ENCODE data around the gene ALDH1L1. TPM values are rescaled to one million over a fixed set of nuclear protein-coding genes. Genes with fewer than 3 reads are reported as not detected.

ALDH1L1 gene
- total RNA-seq, 1 donor from 2014 or later = 36.1 TPM

DNA sequence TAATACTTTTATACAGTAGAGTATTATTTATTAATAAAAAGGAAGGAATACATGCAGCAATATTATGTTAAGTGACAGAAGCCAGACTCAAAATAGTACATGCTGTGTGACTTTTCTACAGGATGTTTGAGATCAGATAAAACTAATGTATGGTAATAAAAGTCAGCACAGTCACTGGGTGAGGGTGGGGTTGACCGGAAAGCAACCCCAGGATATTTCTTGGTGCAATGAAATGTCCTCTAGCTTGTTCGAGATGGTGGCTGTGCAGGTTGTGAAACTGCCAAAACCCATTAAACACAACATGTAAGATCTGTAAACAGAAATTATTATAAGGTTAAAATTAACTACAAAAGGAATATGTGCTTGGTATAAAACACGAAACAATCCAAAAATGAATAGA, 20.8 kb upstream of the ALDH1L1 start:
- no peak for DNase-seq (ENCODE audit: low spot score in 2 of 2)
- no peaks in the 10 kb centered on the region for H3K27me3 ChIP-seq
- H3K36me3 ChIP-seq = no peaks in the 10 kb centered on the region
- H3K27ac ChIP-seq = no peak overlapping the region
- intact Hi-C loops (cut with DNase I) = no loop called here
- peaks cover 7 to 12% of the 10 kb centered on the region in 2 donors for H3K4me1 ChIP-seq
- no peaks in the 10 kb centered on the region for H3K9me3 ChIP-seq
- H3K4me3 ChIP-seq = no peak overlapping the region
- TF ChIP-seq CTCF (IDR thresholded peaks at IDR 0.05) = no peak

DNA sequence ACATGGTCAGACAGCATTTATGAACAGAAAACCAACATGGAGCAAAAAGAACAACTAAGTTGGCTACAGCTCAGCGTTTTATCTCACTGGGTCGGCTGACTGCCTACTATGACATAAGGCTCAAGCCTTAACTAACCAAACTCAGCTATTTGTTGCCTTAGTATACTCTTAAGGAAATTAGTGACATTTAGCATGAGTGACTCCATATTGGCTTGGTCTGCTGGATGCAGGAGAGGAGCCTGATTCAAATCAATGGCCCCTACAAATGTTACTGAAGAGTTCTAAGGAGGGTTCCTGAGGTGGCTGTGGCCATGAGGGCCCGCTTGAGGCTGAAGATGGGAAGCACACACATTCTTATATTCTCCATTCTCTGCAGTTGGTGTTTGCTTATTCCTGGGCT, 20.1 kb upstream of the ALDH1L1 start:
- Histone ChIP-seq H3K36me3 (no peaks in the 10 kb centered on the region), H3K9me3 (no peaks in the 10 kb centered on the region), H3K27ac (peak overlapping the region in 1 of 2 donors; percentile 3), H3K4me3 (no peak overlapping the region), H3K27me3 (no peaks in the 10 kb centered on the region), H3K4me1 (peaks cover 6 to 7% of the 10 kb centered on the region in 2 donors)
- DNase-seq (ENCODE audit: low spot score in 2 of 2) = no peak
- no peak for TF ChIP-seq CTCF (IDR thresholded peaks at IDR 0.05)
- intact Hi-C loops (cut with DNase I) = no loop called here

DNA sequence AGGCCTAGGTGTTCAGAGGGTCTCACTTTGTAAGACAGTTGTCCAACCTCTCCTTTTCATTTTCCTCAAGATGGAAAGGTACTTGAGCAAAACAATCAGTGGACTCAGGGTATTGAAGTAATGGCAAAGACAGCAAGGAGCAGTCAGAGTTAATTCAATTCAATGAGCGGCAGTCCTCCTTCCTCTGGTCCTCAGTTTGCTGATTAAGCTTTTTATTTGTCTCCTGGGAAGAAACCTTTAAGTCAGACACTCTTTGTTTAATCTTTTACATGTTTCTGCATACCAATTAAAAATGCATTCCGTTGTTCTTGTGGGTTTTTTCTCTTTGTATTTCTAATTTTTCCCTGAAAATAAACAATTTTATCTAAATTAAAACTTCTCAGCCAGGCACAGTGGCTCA, 18.9 kb upstream of the ALDH1L1 start:
- no peak overlapping the region for H3K27ac ChIP-seq
- no peaks in the 10 kb centered on the region for H3K9me3 ChIP-seq
- no peaks in the 10 kb centered on the region for H3K36me3 ChIP-seq
- peaks cover 0 to 3% of the 10 kb centered on the region in 2 donors for H3K4me1 ChIP-seq
- H3K4me3 ChIP-seq = no peak overlapping the region
- no peaks in the 10 kb centered on the region for H3K27me3 ChIP-seq
- TF ChIP-seq CTCF (IDR thresholded peaks at IDR 0.05) = no peak
- intact Hi-C loops (cut with DNase I) = no loop called here
- no peak for DNase-seq (ENCODE audit: low spot score in 2 of 2)

- peak in 1 of 2 donors; percentile 90 for DNase-seq (ENCODE audit: low spot score in 2 of 2)
Observed at GRCh38 chr3:126197854-126198584, 17.6 kb upstream of the ALDH1L1 start.

GRCh38 chr3:126197343-126197742, 17.0 kb upstream of the ALDH1L1 start:
- no peaks in the 10 kb centered on the region for H3K27me3 ChIP-seq
- DNase-seq (ENCODE audit: low spot score in 2 of 2) = no peak
- H3K9me3 ChIP-seq = no peaks in the 10 kb centered on the region
- intact Hi-C loops (cut with DNase I) = no loop called here
- H3K4me3 ChIP-seq = no peak overlapping the region
- no peak for TF ChIP-seq CTCF (IDR thresholded peaks at IDR 0.05)
- H3K4me1 ChIP-seq = peaks cover 0 to 3% of the 10 kb centered on the region in 2 donors
- H3K36me3 ChIP-seq = no peaks in the 10 kb centered on the region
- H3K27ac ChIP-seq = peak overlapping the region in 1 of 2 donors; percentile 16

More at GRCh38 chr3:126197854-126198584, 17.6 kb upstream of the ALDH1L1 start:
- Histone ChIP-seq H3K4me3 (no peak overlapping the region), H3K4me1 (peaks cover 0 to 3% of the 10 kb centered on the region in 2 donors), H3K27me3 (no peaks in the 10 kb centered on the region), H3K27ac (no peak overlapping the region), H3K36me3 (no peaks in the 10 kb centered on the region), H3K9me3 (no peaks in the 10 kb centered on the region)
- intact Hi-C loops (cut with DNase I) = loop anchor here (1.0 kb wide), 3 partner anchors 15 to 64 kb away; no protein-coding TSS in a partner anchor
- peak; percentile 61 to 81 (median 76) for TF ChIP-seq CTCF (IDR thresholded peaks at IDR 0.05)

All from ascending aorta (tissue), 2 donors.